SK-N-SH treated with all-trans-retinoic acid at 6 μM for 48 hours (cell line): ENCODE data around the gene CST9L.

ENCODE experiments used
- ARNTL ChIP-seq: fragments of 450-650 bp; formaldehyde crosslinking; IDR thresholded peaks from 2 replicates; pipeline ENCODE4 v1.5.0; 2020; ENCODE audit warnings: low read depth, mild to moderate bottlenecking, moderate library complexity, borderline replicate concordance
- BACH2 ChIP-seq: fragments of 250-450 bp; sonication (Bioruptor Pico); IDR thresholded peaks from 2 replicates; pipeline ENCODE4 v1.9.0; 2021; ENCODE audit warnings: mild to moderate bottlenecking, borderline replicate concordance
- CSDC2 ChIP-seq: fragments of 250-450 bp; sonication (Bioruptor Pico); IDR thresholded peaks from 2 replicates; pipeline ENCODE4 v1.5.0; 2020; ENCODE audit warnings: mild to moderate bottlenecking, moderate library complexity
- PATZ1 ChIP-seq: fragments of 250-450 bp; sonication (Bioruptor Pico); IDR thresholded peaks from 2 replicates; pipeline ENCODE4 v1.8.0; 2020; ENCODE audit warnings: mild to moderate bottlenecking, moderate library complexity, borderline replicate concordance
- ZFP3 ChIP-seq: fragments of 250-450 bp; sonication (Bioruptor Pico); IDR thresholded peaks from 2 replicates; pipeline ENCODE4 v1.5.0; 2020; ENCODE audit warnings: mild to moderate bottlenecking, moderate library complexity
- ZNF8 ChIP-seq: fragments of 450-650 bp; formaldehyde crosslinking; IDR thresholded peaks from 2 replicates; pipeline ENCODE4 v1.5.0; 2020; ENCODE audit warnings: mild to moderate bottlenecking, moderate library complexity

GRCh38 chr20:23546435-23547144 is 21.7 kb downstream of the CST9L start:
- no peak for TF ChIP-seq BACH2 (CRISPR knock-in tag)
- TF ChIP-seq PATZ1, result no peak
- no peak for TF ChIP-seq ZFP3 (CRISPR knock-in tag)
- no peak for TF ChIP-seq CSDC2 (CRISPR knock-in tag)
- no peak for TF ChIP-seq ZNF8 (CRISPR knock-in tag)
- no peak for TF ChIP-seq ARNTL
